Stimulated activated CD8-positive, alpha-beta memory T cell treated with anti-CD3 and anti-CD28 coated beads, Interleukin-7, amount 100 ng/mL, for 4 hours (primary cell): Measurements from ENCODE around the gene PKM.
"Not testable (repeated sequence)": the region's sequence is repeated elsewhere in the genome, so short reads cannot be mapped to it uniquely, and the experiment has no call there.

Source experiments
- DNase-seq, 2 donors: peaks; one replicate each; pipeline ENCODE4 v3.0.0-alpha.2; 2020; ENCODE audit warnings: low read depth in 2 of 2

PKM gene

DNA sequence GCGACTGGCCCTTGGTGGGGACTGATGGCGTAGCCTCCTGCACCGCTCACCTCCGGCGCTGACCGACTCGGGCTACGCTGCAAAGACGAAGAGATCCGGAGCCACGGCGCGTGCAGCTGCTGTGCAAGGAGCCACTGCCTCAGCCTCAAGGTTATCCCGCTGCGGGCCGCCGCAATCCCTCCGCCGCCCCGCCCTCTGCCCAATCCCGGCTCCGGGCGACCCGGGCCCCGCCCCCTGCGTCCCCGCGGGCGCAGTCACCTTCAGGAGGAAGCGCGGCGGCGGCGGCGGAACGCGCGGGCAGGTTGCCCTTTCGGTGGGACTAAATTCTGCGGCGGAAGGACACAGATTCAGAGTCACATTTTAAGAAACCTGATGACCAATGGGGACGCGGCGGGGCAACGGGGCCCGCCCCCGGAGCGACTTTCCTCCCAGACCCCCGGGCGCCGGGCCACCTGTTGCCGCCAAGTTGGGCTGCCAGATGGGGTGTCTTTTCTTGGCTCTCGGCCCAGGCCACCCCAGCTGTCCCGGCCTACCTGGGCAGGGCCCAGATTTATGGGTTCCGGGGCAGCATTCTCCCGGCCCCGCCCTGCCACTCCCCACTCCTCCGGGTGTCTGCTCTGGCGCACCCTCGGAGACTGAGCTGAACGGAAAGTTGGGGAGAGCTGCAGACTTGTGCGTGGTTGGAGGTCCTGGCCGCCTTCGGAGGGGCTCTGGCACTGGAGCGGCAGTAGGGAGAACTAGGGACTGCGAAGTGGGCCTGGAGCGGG is at the start of gene PKM:
Gene PKM, minus strand, starts transcription at position 125 of the 767 bp plus-strand sequence. CDS start 12,093 bp downstream, outside the sequence.
- DNase-seq, result peak; percentile 90 to 95

DNA sequence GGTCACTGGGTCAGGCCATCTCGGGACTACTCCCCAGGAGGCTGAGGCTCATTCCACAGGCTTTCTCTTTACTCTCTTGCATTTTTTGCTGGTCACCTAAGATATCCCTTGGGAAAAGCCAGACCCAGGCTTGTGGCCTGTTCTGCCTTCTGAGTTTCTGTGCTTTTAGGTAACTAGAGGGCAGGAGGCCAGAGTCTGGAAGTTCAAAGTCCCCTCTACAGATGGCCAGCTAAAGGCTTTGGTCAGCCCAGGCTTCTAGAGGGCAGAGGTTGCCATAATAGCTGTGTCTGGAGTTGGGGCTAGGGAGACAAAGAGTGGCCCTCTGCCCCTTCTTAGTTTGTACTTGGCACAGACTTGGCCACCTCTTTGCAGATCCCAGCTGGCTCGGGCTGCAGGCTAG is 49.8 kb upstream of the PKM start:
- DNase-seq, result no peak

DNA sequence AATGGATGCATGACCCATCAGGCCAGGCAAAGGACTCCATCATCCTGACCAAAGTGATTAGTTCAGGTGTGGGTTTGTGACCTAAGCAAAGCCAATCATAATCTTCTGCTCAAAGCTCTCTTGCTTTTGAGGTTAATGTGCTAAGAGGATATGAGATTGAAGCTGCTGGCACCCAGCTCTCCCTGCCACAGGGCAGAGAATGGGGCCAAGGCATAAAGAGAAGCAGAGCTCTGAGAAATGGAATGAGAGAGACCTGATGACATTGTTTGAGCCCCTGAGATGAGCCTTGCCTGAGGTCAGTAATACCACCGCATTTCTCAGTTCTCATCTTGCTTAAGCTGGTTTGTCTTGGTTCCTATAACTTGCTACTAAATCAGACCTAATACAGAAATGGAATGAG is 47.7 kb upstream of the PKM start:
- no peak for DNase-seq

DNA sequence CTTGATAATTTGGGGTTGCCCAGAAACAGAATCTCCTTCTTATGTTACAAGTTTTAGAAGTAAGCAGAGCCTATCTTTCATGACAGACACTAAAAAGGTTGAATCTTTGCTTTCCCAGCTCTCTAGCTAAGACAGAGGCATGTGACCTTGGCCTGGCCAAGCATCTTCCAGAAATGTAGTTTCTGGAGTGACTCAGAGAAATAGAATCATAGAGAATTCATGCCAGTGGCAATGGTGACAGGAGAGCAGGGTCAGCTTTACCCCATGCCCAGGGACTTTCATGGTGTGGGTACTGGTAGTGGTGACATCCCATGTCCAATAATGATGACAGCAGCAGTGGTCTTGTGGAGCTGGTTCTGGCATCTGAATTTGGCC is 45.3 kb upstream of the PKM start:
- DNase-seq, result no peak

GRCh38 chr15:72275635-72276325 is 44.8 kb upstream of the PKM start:
- not testable (repeated sequence) for DNase-seq

GRCh38 chr15:72272997-72273352 is 42.0 kb upstream of the PKM start:
- no peak for DNase-seq

DNA sequence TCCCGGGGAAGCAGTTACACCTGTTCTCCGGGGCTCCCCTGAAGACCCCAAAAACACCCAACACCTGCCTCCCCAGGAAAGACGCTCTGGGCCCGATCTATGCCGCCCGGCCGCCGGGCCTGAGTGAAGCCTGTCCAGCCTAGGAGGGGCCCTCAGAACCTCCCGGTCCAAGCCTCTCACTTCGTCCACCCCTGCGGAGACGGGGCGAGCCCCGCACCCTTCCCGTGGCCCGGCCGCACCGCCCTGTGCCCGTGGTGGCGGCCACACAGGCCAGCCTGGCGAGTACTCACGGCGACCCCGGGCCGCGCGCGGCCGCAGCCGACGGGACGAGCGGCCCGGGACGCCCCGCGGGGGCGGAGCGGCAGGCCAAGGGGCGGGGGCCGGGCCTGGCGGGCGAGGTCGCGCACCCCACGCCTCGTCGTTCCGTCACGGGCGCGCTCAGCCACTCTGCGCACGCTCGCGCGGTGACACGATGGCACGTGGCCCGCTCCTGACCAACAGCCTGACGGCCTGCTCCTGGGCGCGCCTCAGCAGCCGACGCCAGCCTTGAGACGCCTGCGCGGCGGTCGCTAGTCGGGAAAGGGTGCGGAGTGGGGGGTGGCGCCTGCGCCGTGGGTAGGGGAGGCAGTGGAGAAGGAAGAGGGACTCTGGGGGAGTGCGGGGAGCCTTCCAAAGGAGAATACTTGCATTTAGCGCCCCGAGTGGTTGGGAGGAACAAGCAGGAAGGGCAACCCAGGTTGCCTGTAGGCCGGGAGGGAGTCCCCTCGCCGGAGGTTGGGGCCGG is 41.4 kb upstream of the PKM start, which contains the start of gene PARP6:
Gene PARP6, minus strand, starts transcription at position 342 of the 784 bp plus-strand sequence. CDS start 5,077 bp downstream, outside the sequence.
- peak; percentile 98 to 99 for DNase-seq

DNA sequence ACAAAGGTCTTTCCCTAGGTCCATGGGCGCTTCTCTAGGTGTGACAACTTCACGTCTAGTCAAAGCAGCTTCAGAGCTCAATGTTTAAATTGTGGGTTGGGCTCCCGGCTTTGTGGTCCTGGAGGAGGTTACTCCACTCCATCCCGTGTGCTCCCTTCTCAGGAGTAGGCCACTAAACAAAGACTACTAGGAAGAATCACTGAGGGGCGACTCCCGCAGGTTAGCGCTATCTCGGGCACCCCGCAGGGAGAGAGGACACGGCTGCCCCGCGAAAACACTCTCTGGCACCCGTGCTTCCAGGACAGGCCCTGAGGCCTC is 40.9 kb upstream of the PKM start:
- DNase-seq, result no peak

DNA sequence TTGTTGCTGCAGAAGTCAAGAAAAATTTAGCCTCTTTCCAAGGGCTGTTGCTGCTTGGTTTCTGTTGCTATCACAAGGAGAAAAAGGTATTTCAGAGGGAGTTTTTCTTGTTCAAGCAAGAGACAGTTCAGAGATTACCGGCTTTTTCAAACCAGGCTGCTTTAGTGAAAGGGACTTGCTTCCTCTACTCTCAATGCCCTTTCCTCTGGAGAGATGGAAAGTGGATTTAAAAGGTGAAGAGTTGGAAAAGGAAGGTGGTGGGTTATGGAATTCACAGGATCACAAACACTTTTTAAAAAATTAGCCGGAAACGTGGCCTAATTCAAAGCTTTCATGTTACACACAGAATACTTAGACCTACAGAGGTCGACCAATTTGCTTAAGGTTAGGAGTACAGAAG is 40.2 kb upstream of the PKM start:
- DNase-seq, result no peak

GRCh38 chr15:72269739-72270138 is 38.7 kb upstream of the PKM start:
- no peak for DNase-seq

DNA sequence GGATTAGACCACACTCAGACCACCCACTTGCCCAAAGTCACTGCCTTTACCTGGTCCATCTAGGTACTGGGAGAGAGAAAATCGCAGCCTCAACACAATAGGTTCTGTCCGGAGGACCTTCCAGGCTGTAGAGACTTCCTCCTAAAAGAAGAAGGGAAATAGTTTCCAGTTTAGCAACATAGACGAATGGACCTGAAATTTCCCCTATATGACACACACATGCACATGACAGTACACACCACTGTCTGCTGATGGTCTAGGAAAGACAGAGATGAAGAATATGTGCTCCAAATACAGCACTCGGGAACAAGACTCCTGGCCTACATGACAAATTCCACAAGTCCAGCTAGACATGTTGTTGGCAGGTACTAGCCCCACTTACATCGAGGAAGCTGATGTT is 34.0 kb upstream of the PKM start:
- DNase-seq, result no peak

- no peak for DNase-seq
These were observed 21.8 kb upstream of the PKM start for GRCh38 chr15:72252663-72253299.

DNA sequence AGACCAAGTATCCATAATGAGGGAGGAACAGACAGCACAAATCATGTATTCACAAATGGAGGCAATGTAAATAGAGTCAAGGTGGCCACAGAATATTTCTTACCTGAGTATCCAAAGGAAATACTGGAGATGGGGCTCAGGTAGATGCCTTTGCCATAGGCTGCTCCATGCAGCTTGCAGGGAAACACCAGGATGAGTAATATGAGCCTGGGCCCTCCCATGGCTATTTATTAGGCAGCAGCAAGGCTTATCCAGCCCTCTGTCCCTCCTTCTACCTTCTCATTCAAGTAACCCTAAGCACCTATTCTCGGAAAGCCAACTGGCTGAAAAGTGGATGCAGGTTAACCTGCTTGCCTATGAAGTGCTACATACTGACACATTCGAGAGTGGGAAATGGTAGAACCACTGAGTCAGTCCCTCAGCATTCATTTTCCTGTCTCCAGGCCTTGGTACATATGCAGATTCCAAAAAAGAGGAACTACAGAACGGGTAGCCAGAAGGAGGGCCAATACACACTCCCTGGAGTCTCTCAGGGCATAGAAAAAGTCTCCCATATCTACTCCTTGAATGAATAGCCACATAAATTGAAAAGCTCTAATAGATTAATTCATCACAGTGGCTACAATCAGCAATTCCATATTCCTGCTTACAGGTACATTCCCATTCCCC is 18.3 kb upstream of the PKM start:
- DNase-seq, result no peak

DNA sequence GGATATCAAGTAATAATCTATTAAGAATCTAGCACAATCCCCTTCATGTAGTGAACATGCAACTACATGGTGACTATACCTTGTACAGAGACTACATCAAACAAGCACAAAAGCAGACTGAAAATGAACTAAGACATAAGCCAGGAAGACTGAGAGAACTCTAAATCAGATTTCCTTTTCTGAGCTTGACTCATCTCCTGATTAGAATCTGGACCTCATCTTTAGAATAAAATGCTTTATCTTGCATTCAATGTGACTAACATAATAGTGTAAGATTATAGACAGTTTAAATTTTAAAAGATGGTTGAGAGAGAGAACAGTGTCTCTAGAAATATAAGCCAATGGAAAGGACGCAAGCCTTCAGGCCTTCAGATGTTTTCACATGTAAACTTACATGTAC is 17.5 kb upstream of the PKM start:
- DNase-seq, result no peak

- no peak for DNase-seq
These were observed 11.9 kb upstream of the PKM start for GRCh38 chr15:72242775-72243370.

DNA sequence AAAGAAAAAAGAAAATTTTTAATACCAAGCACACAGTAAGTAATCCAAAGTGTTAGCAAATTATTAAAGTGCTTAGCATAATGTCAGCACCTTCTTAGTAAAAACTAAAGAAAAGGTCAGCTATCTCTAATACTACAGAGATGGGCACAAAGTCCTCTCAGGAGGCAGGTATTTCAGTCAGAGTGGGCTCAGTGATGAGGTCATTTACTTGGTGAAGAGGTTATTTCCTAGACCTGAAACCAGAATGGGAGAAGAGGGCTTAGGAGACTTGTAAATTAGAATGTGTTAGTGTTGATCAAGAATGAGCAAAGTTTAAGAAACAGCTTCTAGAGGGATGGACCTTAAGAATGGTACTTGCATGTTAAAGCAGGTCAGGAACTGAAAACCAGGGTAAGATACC is 8.7 kb upstream of the PKM start:
- no peak for DNase-seq

DNA sequence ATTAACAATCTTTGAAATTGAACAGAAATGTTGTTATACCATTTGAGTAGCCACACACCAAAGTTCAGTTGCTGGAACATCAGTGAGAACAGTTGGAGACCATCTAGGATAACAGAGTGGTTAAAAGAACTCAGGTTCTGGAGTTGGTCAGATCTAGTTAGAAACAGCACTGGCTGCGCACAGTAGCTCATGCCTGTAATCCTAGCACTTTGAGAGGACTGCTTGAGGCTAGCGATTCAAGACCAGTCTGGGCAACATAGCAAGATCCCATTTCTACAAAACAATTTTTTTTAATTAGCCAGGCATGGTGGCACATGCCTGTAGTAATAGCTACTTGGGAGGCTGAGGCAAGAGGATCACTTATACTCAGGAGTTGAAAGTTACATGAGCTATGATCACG is 7.6 kb upstream of the PKM start:
- no peak for DNase-seq

DNA sequence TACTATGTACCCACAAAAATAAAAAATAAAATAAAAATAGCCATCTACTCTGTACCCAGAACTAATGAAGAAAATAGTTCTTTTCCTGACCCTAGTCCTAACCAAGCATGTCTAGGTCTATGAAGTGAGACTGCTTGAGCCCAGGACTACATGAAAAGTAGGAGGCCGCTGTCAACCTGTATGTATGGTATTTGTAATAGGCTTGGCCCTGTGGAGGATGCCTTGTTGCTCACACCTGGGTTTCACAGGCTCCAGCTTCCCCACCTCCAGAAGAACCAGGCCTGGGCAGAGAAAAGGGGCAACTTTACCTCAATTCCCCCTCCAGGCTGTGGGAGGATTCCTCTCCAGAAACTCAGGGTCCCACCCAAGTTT is 6.8 kb upstream of the PKM start:
- DNase-seq, result no peak

- peak; percentile 53 to 71 for DNase-seq
These were observed 6.3 kb upstream of the PKM start for GRCh38 chr15:72237029-72237852.

DNA sequence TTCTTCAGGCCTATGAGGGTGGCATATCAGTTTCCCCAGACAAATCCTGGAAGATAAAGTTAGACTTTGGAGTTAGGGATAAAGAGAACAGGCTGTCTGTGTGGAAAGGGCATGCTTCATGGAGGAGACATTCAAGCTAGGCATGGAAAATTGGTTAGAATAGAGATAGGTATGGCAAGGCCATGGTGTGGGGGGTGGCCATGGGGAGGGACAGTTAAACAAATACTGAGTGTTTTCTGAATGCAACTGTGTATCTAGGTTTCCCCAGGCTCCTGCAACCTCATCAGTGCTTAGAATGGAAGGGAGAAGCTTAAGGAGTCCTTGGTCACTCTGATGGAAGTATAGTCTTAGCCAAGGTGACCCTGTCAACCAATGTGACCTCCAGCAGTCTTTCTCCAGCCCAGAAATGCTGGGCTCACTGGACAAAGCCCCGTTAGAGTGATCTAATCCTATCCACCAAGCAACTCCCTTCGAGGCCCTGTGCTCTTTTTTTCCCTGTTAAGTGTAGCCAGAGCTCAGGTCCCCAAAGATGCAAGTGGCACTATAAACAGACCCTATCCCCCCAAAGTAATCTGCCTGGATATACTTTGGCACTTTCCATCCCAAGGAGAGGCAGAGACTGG is 5.5 kb upstream of the PKM start:
- DNase-seq, result no peak
